ENCODE results near the gene ARHGAP6. TPM values are rescaled to one million over a fixed set of nuclear protein-coding genes. Genes with fewer than 3 reads are reported as not detected.

Gene ARHGAP6
- total RNA-seq, 4 donors from 2014 or later = 0.64 to 9.5 (median 2.3) TPM

DNA sequence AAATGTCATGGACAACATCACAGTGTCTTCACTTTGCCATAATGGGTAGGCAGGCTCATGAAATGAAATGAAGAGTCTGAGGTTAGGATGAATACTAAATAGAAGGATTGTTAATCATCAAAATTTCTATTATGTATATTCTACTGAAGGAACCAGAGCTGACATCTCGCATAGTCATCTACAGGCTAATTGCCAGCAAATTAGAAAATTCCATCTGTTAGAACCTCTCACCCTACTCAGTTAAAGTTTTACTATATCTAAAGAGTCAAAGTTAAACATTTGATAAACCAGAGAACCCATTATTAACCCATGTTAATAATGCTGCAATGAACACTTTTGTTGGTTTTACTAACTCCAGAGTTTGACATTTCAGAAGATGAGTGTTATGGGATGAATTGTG, 114.6 kb downstream of the ARHGAP6 start:
- WGBS, 2 donors = 69 to 74% methylated on average over 1 of the region's 1 CpG
- Histone ChIP-seq H3K4me1 (no peaks in the 10 kb centered on the region), H3K36me3 (no peaks in the 10 kb centered on the region), H3K9me3 (no peaks in the 10 kb centered on the region), H3K27ac (no peak overlapping the region), H3K4me3 (no peak overlapping the region), H3K27me3 (no peaks in the 10 kb centered on the region)
- DNase-seq = no peak
- intact Hi-C loops (cut with DNase I) = no loop called here
- TF ChIP-seq, protein P1, sequence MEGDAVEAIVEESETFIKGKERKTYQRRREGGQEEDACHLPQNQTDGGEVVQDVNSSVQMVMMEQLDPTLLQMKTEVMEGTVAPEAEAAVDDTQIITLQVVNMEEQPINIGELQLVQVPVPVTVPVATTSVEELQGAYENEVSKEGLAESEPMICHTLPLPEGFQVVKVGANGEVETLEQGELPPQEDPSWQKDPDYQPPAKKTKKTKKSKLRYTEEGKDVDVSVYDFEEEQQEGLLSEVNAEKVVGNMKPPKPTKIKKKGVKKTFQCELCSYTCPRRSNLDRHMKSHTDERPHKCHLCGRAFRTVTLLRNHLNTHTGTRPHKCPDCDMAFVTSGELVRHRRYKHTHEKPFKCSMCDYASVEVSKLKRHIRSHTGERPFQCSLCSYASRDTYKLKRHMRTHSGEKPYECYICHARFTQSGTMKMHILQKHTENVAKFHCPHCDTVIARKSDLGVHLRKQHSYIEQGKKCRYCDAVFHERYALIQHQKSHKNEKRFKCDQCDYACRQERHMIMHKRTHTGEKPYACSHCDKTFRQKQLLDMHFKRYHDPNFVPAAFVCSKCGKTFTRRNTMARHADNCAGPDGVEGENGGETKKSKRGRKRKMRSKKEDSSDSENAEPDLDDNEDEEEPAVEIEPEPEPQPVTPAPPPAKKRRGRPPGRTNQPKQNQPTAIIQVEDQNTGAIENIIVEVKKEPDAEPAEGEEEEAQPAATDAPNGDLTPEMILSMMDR (IDR thresholded peaks at IDR 0.05) = no peak
- no peak for TF ChIP-seq POLR2A (IDR thresholded peaks at IDR 0.05)

- no peak overlapping the region for H3K4me3 ChIP-seq
- H3K27ac ChIP-seq = no peak overlapping the region
- no peaks in the 10 kb centered on the region for H3K27me3 ChIP-seq
- no peaks in the 10 kb centered on the region for H3K9me3 ChIP-seq
- WGBS, 2 donors = 19 to 36% methylated on average over 2 of the region's 2 CpGs
- TF ChIP-seq POLR2A (IDR thresholded peaks at IDR 0.05) = no peak
- no peaks in the 10 kb centered on the region for H3K4me1 ChIP-seq
- no peaks in the 10 kb centered on the region for H3K36me3 ChIP-seq
- intact Hi-C loops (cut with DNase I) = no loop called here
- DNase-seq = no peak
Observed at GRCh38 chrX:11546917-11547316, 118.8 kb downstream of the ARHGAP6 start.

DNA sequence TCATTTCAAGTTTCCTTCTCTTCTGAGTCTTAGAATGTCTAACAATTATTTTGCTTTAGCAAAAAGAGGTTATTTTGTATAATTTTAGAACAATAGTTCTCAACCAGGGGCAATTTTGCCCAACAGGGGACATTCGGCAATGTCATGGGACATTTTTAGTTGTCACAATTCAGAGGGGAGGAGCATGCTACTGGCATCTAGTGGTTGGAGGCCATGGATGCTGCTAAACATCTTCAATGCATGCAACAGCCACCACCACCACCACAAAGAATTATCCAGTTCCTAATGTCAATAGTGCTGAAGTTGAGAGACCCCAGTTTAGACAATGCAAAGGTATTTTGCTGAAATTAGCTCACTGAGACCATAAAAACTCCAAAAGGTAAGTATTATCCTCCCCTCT, 122.5 kb downstream of the ARHGAP6 start:
- no peaks in the 10 kb centered on the region for H3K36me3 ChIP-seq
- DNase-seq = no peak
- H3K27me3 ChIP-seq = no peaks in the 10 kb centered on the region
- no peak for TF ChIP-seq POLR2A (IDR thresholded peaks at IDR 0.05)
- TF ChIP-seq, protein P1 (IDR thresholded peaks at IDR 0.05) = no peak
- H3K9me3 ChIP-seq = no peaks in the 10 kb centered on the region
- intact Hi-C loops (cut with DNase I) = no loop called here
- no peaks in the 10 kb centered on the region for H3K4me1 ChIP-seq
- no peak overlapping the region for H3K27ac ChIP-seq
- no peak overlapping the region for H3K4me3 ChIP-seq
- 64 to 67% methylated on average over 1 of the region's 1 CpG for WGBS, 2 donors

- Histone ChIP-seq H3K27me3 (no peaks in the 10 kb centered on the region), H3K4me3 (no peak overlapping the region), H3K27ac (no peak overlapping the region), H3K9me3 (no peaks in the 10 kb centered on the region), H3K4me1 (no peaks in the 10 kb centered on the region), H3K36me3 (no peaks in the 10 kb centered on the region)
- no peak for DNase-seq
- TF ChIP-seq, protein P1 (IDR thresholded peaks at IDR 0.05) = no peak
- TF ChIP-seq POLR2A (IDR thresholded peaks at IDR 0.05) = no peak
- intact Hi-C loops (cut with DNase I) = no loop called here
- WGBS, 2 donors = 58 to 78% methylated on average over 1 of the region's 1 CpG
Observed at GRCh38 chrX:11541510-11541909, 124.2 kb downstream of the ARHGAP6 start.

DNA sequence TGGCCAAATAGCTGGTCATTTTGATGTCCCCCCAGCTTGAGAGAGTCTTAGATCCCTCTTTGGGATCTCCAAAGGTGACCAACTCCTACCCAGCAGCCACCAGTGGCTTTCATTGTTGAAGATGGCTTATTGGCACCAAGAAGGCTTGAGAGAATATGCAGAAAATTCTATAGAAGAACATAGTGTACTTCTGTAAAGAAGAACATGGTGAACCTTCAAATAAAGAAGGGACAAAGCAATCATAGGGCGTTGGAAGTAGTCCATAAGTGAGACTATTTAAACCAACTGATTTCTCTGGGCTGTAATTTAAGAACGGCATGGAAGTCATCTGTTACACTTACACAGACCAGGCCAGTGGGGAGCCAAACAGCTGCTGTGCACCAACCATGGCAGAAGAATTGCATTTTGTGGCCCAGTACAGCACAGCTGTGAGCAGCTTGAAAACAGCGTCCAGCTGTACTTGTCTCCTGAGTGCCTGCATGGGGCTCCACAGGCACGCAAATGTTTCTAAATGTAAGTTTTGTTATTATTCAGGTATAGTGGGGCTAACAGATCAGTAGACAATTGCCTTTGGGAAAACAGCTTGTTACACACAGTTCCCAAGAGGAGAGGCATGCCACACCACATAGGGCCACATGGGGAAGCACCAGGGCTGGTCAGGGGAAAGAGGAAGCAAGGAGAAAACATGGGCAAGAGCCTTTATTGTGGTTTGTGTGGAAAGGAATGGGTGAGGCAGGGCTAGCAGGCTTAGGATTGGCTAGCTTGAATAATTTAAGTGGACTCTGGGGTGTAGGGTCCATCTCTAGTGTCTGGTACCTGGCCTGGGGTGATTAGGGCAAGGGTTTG, 125.0 kb downstream of the ARHGAP6 start:
- no peaks in the 10 kb centered on the region for H3K27me3 ChIP-seq
- H3K36me3 ChIP-seq = no peaks in the 10 kb centered on the region
- no peaks in the 10 kb centered on the region for H3K4me1 ChIP-seq
- H3K4me3 ChIP-seq = no peak overlapping the region
- TF ChIP-seq, protein P1 (IDR thresholded peaks at IDR 0.05) = no peak
- no peak for TF ChIP-seq POLR2A (IDR thresholded peaks at IDR 0.05)
- no peak for DNase-seq
- intact Hi-C loops (cut with DNase I) = no loop called here
- H3K9me3 ChIP-seq = no peaks in the 10 kb centered on the region
- H3K27ac ChIP-seq = no peak overlapping the region
- 64 to 72% methylated on average over 2 to 4 of the region's 4 CpGs for WGBS, 2 donors
